GM10266 (cell line): ENCODE measurements around the gene METTL17.

Experiments used
- DNase-seq: peaks from one replicate; pipeline ENCODE4 v3.0.0; 2012; ENCODE audit errors: extremely low spot score
- TF ChIP-seq, protein P1 (sequence below): IDR thresholded peaks from 2 replicates; pipeline ENCODE4 v1.5.1; 2012; ENCODE audit warnings: mild to moderate bottlenecking, low read depth; ENCODE audit not compliant: control insufficient read depth, insufficient read depth; ENCODE audit errors: missing control alignments

The METTL17 gene

DNA sequence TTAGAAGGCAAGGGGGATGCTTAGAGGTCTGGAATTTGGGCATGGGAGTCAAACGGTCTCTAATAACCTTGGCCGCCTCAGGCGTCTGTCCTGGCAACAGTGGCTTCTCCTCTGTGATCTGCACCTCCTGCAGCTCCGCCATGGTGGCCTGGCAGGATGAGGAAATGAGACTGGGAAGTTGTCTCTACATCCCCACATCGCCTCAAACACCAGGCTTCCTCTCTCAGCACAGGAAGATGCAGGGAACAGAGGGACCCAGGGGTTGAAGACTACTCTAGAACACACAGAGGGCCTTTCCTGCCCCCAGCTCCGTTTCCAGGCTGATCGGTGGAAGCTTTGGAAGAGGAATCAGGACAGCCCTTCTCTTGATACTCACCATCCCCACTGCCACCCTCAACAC lies 33.4 kb downstream of the METTL17 start:
- TF ChIP-seq, protein P1, sequence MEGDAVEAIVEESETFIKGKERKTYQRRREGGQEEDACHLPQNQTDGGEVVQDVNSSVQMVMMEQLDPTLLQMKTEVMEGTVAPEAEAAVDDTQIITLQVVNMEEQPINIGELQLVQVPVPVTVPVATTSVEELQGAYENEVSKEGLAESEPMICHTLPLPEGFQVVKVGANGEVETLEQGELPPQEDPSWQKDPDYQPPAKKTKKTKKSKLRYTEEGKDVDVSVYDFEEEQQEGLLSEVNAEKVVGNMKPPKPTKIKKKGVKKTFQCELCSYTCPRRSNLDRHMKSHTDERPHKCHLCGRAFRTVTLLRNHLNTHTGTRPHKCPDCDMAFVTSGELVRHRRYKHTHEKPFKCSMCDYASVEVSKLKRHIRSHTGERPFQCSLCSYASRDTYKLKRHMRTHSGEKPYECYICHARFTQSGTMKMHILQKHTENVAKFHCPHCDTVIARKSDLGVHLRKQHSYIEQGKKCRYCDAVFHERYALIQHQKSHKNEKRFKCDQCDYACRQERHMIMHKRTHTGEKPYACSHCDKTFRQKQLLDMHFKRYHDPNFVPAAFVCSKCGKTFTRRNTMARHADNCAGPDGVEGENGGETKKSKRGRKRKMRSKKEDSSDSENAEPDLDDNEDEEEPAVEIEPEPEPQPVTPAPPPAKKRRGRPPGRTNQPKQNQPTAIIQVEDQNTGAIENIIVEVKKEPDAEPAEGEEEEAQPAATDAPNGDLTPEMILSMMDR: no peak
- DNase-seq: no peak

DNA sequence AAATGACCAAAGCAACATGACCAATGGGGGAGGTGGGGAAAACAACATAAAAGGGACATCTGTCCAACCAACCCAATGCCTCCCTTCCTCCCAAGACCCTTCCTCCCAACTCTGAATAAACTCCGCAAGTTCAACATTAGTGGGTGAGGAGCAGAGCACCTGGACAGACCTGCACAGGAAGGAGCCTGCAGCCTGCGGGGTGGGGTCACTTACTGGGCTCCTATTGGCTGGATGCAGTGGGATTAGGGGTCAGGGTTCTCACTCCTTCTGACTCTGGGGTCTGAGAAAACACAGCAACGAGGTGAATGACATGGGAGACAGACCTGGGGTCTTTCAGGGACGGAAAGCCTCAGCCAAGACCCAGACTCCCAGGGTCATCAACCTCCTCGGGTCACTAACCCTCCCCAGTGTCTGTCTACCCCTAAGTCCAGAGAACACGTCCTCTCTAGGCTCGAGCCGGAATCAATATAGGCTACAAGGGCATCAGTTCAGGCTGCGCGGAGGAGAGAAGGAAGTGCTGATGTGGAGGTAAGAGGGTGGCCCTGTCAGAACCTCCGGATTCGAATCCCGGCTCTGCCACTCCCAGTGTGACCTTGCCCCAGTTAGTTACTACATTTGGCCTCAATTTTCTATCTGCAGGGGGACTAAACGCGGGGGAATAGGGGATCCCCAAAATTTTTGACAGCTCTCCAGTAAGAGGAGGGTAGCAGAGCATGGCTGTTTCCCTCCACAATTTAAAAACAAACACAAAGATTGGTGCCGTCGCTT lies 34.2 kb downstream of the METTL17 start:
- TF ChIP-seq, protein P1: no peak
- no peak for DNase-seq

DNA sequence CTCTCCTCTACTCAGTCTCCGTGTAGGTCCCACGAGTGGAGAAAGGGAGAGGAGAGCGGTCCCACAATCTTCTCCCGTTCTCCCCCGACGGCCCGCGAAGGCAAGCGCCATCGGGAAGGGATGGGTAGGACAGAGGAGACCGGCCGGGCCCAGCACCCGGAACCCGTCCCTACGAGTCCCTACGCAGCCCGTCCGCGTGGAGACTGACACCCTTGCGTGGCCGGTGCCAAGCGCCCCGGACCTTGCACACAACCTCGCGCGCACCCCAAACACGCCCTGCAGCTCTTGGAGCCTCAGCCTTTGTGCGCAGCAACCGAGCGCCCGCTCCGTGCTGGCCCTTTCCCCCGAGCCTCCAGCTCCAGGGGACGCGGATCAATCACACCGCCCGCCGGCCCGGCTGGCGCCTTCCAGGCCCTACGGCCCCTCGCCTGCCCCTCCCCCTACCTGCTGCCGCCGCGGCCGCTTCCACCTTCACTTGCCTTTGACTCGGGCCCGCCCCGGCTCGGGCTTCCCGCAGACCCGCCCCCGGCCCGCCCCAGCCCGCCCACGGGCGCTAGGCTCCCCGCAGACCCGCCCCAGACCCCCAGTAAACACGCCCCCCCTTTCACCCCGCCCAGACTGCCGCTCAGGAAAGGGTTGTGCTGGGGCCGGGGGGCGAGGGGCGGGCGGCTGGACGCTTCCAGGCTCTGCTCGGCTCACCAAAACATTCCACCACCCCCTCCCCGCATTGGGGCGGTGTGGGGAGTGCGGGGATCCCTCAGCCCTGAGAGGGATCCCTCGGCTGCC lies 35.0 kb downstream of the METTL17 start, which contains the start of gene NDRG2:
Gene NDRG2 (minus strand): TSS at position 477 of the 786 bp plus-strand sequence. CDS start 1,746 bp downstream, outside the sequence.
- peak; percentile 75 for DNase-seq
- TF ChIP-seq, protein P1: no peak

DNA sequence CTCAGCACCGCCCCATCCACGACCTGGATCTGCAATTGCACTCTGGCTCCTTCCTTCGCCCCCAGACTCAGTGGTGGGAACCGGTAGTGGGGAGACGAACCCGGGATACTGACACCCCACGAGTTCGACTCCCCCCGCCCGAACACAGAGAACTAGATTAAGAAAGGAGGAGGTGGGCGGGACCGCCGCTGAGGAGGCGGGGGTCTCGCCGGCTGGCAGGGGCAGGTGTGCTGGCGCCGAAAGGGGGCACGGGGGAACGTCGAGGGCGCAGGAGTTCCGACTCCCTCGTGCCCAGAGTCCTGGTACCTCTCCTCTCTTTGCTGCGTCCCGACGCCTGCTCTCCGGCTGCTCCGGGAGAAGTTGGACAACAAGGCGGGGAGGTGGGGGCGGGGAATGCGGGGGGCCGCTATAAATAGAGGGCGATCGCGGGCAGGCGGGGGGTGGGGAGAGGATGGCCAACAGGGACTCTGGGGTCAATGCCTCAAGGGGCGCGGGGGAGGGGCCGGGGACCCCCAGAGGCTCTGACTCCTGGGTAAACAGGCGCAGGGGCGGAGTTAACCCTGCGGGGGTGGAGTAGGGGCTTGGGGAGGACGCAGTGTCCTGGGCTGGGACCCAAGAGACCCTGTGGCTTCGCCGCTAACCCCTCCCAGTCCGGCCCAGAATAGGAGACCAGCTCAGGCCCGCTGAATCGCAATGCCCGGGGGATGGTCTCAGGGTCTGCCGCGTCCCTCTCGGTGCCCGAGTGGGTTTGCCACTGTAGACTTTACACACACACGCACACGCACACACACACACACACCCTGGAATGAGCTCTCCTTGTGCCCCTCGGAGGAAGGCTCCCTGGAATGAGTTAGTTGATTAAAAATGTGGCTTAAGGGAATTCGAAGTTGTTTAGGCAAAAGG lies 35.8 kb downstream of the METTL17 start:
- TF ChIP-seq, protein P1: no peak
- no peak for DNase-seq

DNA sequence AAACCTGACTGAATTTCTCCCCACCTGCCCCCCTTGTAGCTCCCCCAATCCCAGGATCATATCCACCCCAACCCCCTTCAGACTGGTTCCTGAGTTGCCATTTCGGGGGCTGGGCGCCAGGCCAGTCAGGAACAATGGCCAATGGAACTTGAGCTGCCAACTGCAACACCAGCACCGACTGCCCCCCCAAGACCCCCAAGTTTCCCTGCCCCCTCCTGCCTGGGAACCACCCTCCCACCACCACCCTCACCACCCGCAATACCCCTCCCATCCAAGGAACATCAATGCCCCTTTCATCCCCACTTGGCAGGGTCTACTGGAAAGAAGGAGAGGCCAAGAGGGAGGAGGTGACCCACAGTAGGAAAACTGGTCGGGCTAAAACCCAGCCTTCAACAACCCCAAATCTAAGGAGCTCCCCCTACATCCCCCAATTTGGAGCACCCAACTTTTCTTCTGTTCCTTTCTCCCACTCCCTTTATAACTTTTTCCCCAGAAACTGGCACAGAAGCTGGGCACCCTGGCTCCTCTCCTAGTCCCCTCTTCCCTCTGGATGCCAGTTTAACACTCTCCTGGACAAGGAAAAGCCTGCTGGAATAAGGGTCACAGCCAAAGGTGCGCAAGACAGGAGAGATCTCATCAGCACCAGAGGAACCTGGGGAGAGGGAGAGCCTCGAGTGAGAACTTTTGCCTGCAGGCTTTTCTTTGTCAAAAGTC lies 36.7 kb downstream of the METTL17 start:
- TF ChIP-seq, protein P1: no peak
- no peak for DNase-seq

DNA sequence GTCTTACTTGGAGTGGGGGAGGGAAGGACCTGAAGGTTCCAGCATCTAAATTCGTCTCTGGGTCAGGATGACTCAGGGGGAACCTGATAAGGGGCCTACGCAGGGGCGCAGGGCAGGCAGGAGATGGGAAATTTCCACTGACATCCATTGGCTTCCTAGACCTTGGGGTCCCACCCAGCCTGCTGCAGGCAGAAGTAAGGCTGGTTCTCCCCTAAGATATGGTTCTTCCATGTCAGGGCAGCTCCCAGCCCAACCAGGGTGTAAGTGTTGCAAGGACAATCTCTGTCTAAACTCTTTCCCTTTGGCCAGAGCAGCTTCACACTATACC lies 37.2 kb downstream of the METTL17 start:
- TF ChIP-seq, protein P1: no peak
- DNase-seq: no peak
